Activated naive CD8-positive, alpha-beta T cell treated with anti-CD3 and anti-CD28 coated beads, Interleukin-2, amount 50 U/mL, for 24 hours (primary cell): ENCODE measurements around the gene ZNF630.
A peak's percentile ranks its signal among the peaks of the same experiment; 100 is the strongest.
"Not testable (repeated sequence)": the region's sequence is repeated elsewhere in the genome, so short reads cannot be mapped to it uniquely, and the experiment has no call there.

Source experiments
- ATAC-seq: fragments of 150-1000 bp; cut with Tn5 transposase; one replicate; pipeline ENCODE4 v1.10.0; 2021
- DNase-seq: peaks from one replicate; pipeline ENCODE4 v3.0.0; 2021
- H3K27ac Mint-ChIP-seq: one replicate; pipeline ENCODE4 v1.8.0; 2021; ENCODE audit warnings: mild to moderate bottlenecking, mixed read lengths
- H3K27me3 Mint-ChIP-seq: one replicate; pipeline ENCODE4 v1.8.0; 2021; ENCODE audit warnings: mixed read lengths
- H3K36me3 Mint-ChIP-seq: one replicate; pipeline ENCODE4 v1.8.0; 2021; ENCODE audit warnings: low read depth, mixed read lengths
- H3K4me1 Mint-ChIP-seq: one replicate; pipeline ENCODE4 v1.8.0; 2021; ENCODE audit warnings: mixed read lengths
- H3K4me3 Mint-ChIP-seq: one replicate; pipeline ENCODE4 v1.8.0; 2021; ENCODE audit warnings: mild to moderate bottlenecking, moderate library complexity, mixed read lengths
- H3K9me3 Mint-ChIP-seq: one replicate; pipeline ENCODE4 v1.8.0; 2021; ENCODE audit warnings: mixed read lengths

ZNF630 gene

DNA sequence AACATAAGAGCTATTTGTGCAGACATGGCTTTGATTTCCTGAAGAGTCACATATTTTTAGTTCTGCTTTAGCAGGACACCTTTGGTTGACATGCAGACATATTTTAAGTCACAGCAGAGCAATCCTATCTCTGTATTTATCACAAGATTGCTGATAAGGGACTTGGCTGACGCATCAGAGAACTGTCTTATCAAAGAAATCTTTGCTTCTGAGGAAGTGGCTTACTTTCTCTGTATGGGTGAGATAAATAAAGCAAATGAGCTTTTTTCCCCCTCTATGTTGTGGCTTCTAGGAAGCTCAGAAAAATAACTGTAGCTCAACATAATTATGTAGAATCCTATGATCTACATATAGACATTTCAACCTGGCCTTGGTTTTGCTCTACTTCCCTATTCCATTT, 51.5 kb downstream of the ZNF630 start:
- not testable (repeated sequence) for H3K27me3 Mint-ChIP-seq, H3K4me3 Mint-ChIP-seq, DNase-seq, H3K9me3 Mint-ChIP-seq, H3K36me3 Mint-ChIP-seq, H3K27ac Mint-ChIP-seq
- ATAC-seq: peak; percentile 70
- H3K4me1 Mint-ChIP-seq: peaks cover 20% of the 10 kb centered on the region

DNA sequence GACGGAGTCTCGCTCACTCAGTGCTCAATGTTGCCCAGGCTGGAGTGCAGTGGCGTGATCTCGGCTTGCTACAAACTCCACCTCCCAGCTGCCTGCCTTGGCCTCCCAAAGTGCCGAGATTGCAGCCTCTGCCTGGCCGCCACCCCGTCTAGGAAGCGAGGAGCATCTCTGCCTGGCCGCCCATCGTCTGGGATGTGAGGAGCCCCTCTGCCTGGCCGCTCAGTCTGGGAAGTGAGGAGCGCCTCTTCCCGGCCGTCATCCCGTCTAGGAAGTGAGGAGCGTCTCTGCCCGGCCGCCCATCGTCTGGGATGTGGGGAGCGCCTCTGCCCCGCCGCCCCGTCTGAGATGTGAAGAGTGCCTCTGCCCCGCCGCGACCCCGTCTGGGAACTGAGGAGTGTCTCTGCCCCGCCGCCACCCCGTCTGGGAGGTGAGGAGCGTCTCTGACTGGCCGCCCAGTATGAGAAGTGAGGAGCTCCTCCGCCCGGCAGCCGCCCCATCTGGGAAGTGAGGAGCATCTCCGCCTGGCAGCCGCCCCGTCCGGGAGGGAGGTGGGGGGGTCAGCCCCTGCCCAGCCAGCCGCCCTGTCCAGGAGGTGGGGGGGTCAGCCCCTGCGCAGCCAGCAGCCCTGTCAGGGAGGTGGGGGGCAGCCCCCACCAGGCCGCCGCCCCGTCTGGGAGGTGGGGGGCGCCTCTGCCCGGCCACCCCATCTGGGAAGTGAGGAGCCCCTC, 54.7 kb downstream of the ZNF630 start:
- not testable (repeated sequence) for H3K9me3 Mint-ChIP-seq, ATAC-seq, H3K27me3 Mint-ChIP-seq, H3K4me3 Mint-ChIP-seq, H3K27ac Mint-ChIP-seq, H3K36me3 Mint-ChIP-seq, DNase-seq
- H3K4me1 Mint-ChIP-seq: peaks cover 14% of the 10 kb centered on the region

DNA sequence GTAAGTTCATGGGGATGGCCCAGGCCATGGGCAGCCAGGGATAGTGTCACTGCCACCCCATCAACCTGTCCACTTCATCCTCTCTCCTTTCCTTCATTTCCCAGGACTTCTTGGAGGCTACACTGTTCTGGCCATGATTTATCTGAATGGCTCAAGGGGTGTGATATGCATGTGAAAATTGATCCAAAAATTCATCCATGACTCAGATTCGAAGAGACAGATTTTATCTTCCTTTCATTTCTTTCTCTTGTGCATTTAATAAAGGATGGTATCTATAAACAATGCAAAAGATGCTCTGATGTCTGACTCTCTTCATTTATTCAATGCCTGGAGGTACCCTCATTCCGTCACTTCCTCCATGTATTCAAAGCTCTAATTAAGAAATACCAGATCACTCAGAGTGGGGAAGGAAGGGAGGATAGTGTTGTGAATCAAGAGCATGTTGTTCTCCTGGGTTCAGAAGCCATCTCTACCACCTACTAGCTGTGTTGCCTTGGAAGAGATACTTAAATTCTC, 61.9 kb downstream of the ZNF630 start:
- not testable (repeated sequence) for H3K9me3 Mint-ChIP-seq, H3K36me3 Mint-ChIP-seq, H3K27me3 Mint-ChIP-seq, DNase-seq, H3K4me1 Mint-ChIP-seq, ATAC-seq, H3K27ac Mint-ChIP-seq, H3K4me3 Mint-ChIP-seq
